CD4-positive, alpha-beta T cell (primary cell): ENCODE data around the gene PCID2. TPM values are rescaled to one million over a fixed set of nuclear protein-coding genes. Genes with fewer than 3 reads are reported as not detected.
A peak's percentile ranks its signal among the peaks of the same experiment; 100 is the strongest.

Source experiments
- ATAC-seq: fragments of 200-7000 bp; cut with Tn5 transposase; one replicate; pipeline ENCODE4 v1.10.0; 2022; ENCODE audit warnings: mild to moderate bottlenecking; ENCODE audit not compliant: poor library complexity
- CTCF ChIA-PET: fragments of 350-600 bp; sonication (Branson Sonifier 250); formaldehyde crosslinking; loops from one replicate; lab custom pipeline; 2021; ENCODE audit warnings: antibody characterized with exemption, inconsistent platforms; lab: Charles Lee
- POLR2A ChIA-PET: fragments of 350-600 bp; sonication (Branson Sonifier 250); formaldehyde crosslinking; loops from one replicate; lab custom pipeline; 2021; ENCODE audit warnings: antibody characterized with exemption, inconsistent platforms; lab: Charles Lee
- DNase-seq, 14 experiments: peaks; one replicate each; pipeline ENCODE4 v3.0.0-alpha.2; 2013 to 2020; ENCODE audit warnings: mixed read lengths in 2 of 14
- H3K27ac ChIP-seq, 2 donors: one replicate each; pipeline versions ENCODE4 v1.5.1 to v1.7.0; 2013; ENCODE audit warnings: low read length in 2 of 2, low read depth in 1 of 2, mild to moderate bottlenecking in 1 of 2
- H3K27me3 ChIP-seq, 2 experiments: 1 replicate in 1 of 2; 2 replicates in 1 of 2; pipeline versions ENCODE4 v1.6.1 to v1.7.0; 2013; ENCODE audit warnings: low read length in 2 of 2, control low read depth in 1 of 2, mild to moderate bottlenecking in 1 of 2, moderate library complexity in 1 of 2; ENCODE audit not compliant: insufficient read depth in 2 of 2, control insufficient read depth in 1 of 2
- H3K36me3 ChIP-seq: one replicate; pipeline ENCODE4 v1.6.1; 2013; ENCODE audit warnings: low read length, control low read depth; ENCODE audit not compliant: insufficient read depth
- H3K4me1 ChIP-seq: one replicate; pipeline ENCODE4 v1.6.1; 2013; ENCODE audit warnings: low read length, control low read depth; ENCODE audit not compliant: insufficient read depth
- H3K4me3 ChIP-seq: one replicate; pipeline ENCODE4 v1.5.1; 2013; ENCODE audit warnings: mild to moderate bottlenecking, low read length, moderate library complexity
- H3K9me3 ChIP-seq, 2 experiments: 1 replicate in 1 of 2; 2 replicates in 1 of 2; pipeline versions ENCODE4 v1.6.1 to v1.7.0; 2013; ENCODE audit warnings: low read length in 2 of 2, mild to moderate bottlenecking in 2 of 2, control low read depth in 1 of 2, moderate library complexity in 1 of 2; ENCODE audit not compliant: control insufficient read depth in 1 of 2, insufficient read depth in 1 of 2
- H3K27ac Mint-ChIP-seq: one replicate; pipeline ENCODE4 v1.8.0; 2020; ENCODE audit warnings: mixed read lengths
- H3K27me3 Mint-ChIP-seq: one replicate; pipeline ENCODE4 v1.8.0; 2021; ENCODE audit warnings: mixed read lengths
- H3K36me3 Mint-ChIP-seq: one replicate; pipeline ENCODE4 v1.8.0; 2021; ENCODE audit warnings: low read depth, mixed read lengths
- H3K4me1 Mint-ChIP-seq: one replicate; pipeline ENCODE4 v1.8.0; 2021; ENCODE audit warnings: low read depth, mixed read lengths
- H3K4me3 Mint-ChIP-seq: one replicate; pipeline ENCODE4 v1.8.0; 2020; ENCODE audit warnings: mild to moderate bottlenecking, mixed read lengths
- H3K9me3 Mint-ChIP-seq: one replicate; pipeline ENCODE4 v1.8.0; 2020; ENCODE audit warnings: mixed read lengths
- CTCF ChIP-seq: fragments of 200-600 bp; IDR thresholded peaks from one replicate; pipeline ENCODE4 v1.8.0; 2022; ENCODE audit warnings: antibody characterized with exemption, mild to moderate bottlenecking
- intact Hi-C, 2 experiments: fragments of 100-400 bp; cut with DNase I in 1 of 2; cut with micrococcal nuclease in 1 of 2; formaldehyde crosslinking; loops; one replicate each; pipeline versions ENCODE4 v1.15.1 to v1.9.0; 2023 to 2025; cut with DNase I, micrococcal nuclease
- total RNA-seq, 174 experiments: library from RNA in 2 of 174; stranded (reverse) in 2 of 174; gene quantifications; one replicate each; pipeline ENCODE4 v1.2.3 and lab custom pipeline; 2021 to 2026

Gene PCID2
- total RNA-seq, 2 experiments from 2014 or later, result 33.6 to 33.7 TPM

GRCh38 chr13:113157929-113158747 is 50.3 kb downstream of the PCID2 start, which contains the start of gene PROZ:
PROZ (plus strand) TSS chr13:113158648; CDS start chr13:113158661, 13 bp downstream.
- Histone ChIP-seq H3K36me3 (no peaks in the 10 kb centered on the region), H3K27me3 (no peaks in the 10 kb centered on the region), H3K4me1 (peaks cover 35% of the 10 kb centered on the region), H3K4me3 (no peak within 1 kb of the TSS), H3K27ac (no peak within 1 kb of the TSS), H3K9me3 (peaks cover 0 to 3% of the 10 kb centered on the region in 2 experiments)
- Mint-ChIP-seq H3K4me1 (peaks cover 30% of the 10 kb centered on the region), H3K27me3 (no peaks in the 10 kb centered on the region), H3K9me3 (peaks cover 2% of the 10 kb centered on the region), H3K4me3 (no peak within 1 kb of the TSS), H3K27ac (peak within 1 kb of the TSS; percentile 17), H3K36me3 (peaks cover 5% of the 10 kb centered on the region)
- no peak for TF ChIP-seq CTCF
- ATAC-seq (no peak), DNase-seq (no peak)
- POLR2A ChIA-PET, result no interaction called here
- intact Hi-C loops, result loop anchor here in 1 of 2 experiments (5.0 kb wide), 1 partner anchor 139 kb away; the partner anchor contains the start of gene LAMP1
- CTCF ChIA-PET, result interaction anchor here (0.7 kb wide), 1 partner anchor 166 kb away, joined by 4 read pairs; no protein-coding TSS in a partner anchor

GRCh38 chr13:113157206-113157928 is 51.1 kb downstream of the PCID2 start:
- POLR2A ChIA-PET, result interaction anchor here (1.3 kb wide), 1 partner anchor 53 kb away, joined by 3 read pairs; no protein-coding TSS in a partner anchor
- ATAC-seq (no peak), DNase-seq (no peak)
- Histone ChIP-seq H3K27ac (no peak overlapping the region), H3K27me3 (no peaks in the 10 kb centered on the region), H3K36me3 (no peaks in the 10 kb centered on the region), H3K4me1 (peaks cover 36% of the 10 kb centered on the region), H3K9me3 (no peaks in the 10 kb centered on the region), H3K4me3 (no peak overlapping the region)
- no peak for TF ChIP-seq CTCF
- Mint-ChIP-seq H3K36me3 (peaks cover 5% of the 10 kb centered on the region), H3K27me3 (no peaks in the 10 kb centered on the region), H3K27ac (peak overlapping the region; percentile 17), H3K9me3 (peaks cover 2% of the 10 kb centered on the region), H3K4me1 (peaks cover 31% of the 10 kb centered on the region), H3K4me3 (no peak overlapping the region)
- intact Hi-C loops, result loop anchor here in 1 of 2 experiments (5.0 kb wide), 1 partner anchor 140 kb away; the partner anchor contains the start of gene LAMP1
- CTCF ChIA-PET, result no interaction called here

- DNase-seq (no peak), ATAC-seq (no peak)
- CTCF ChIA-PET, result no interaction called here
- no peaks in the 10 kb centered on the region for H3K9me3 ChIP-seq
- H3K36me3 ChIP-seq, result no peaks in the 10 kb centered on the region
- Mint-ChIP-seq H3K4me3 (no peak overlapping the region), H3K9me3 (peaks cover 2% of the 10 kb centered on the region), H3K36me3 (peaks cover 5% of the 10 kb centered on the region), H3K27ac (no peak overlapping the region), H3K27me3 (no peaks in the 10 kb centered on the region), H3K4me1 (peaks cover 32% of the 10 kb centered on the region)
- POLR2A ChIA-PET, result interaction anchor here (1.3 kb wide), 1 partner anchor 54 kb away, joined by 3 read pairs; no protein-coding TSS in a partner anchor
- TF ChIP-seq CTCF, result no peak
- H3K27ac ChIP-seq, result no peak overlapping the region
- no peak overlapping the region for H3K4me3 ChIP-seq
- intact Hi-C loops, result loop anchor here in 1 of 2 experiments (2.0 to 5.0 kb wide), 2 partner anchors 141 to 335 kb away; partner anchors contain the start of genes DCUN1D2 and LAMP1
- H3K4me1 ChIP-seq, result peaks cover 40% of the 10 kb centered on the region
- no peaks in the 10 kb centered on the region for H3K27me3 ChIP-seq
Observed at GRCh38 chr13:113155982-113156655, 52.4 kb downstream of the PCID2 start.
